RWPE2 (cell line): ENCODE results near the gene PARP12.

ENCODE experiments used
- ATAC-seq: fragments of 200-7000 bp; cut with Tn5 transposase; 3 replicates; pipeline ENCODE4 v1.9.1; 2021; ENCODE audit warnings: low read depth
- DNase-seq: peaks from one replicate; pipeline ENCODE4 v3.0.0-alpha.2; 2020; ENCODE audit warnings: low spot score
- H3K27ac ChIP-seq: fragments of 450-650 bp; 2 replicates; pipeline ENCODE4 v1.5.1; 2017; ENCODE audit warnings: mild to moderate bottlenecking; ENCODE audit not compliant: poor library complexity, severe bottlenecking
- H3K27me3 ChIP-seq: fragments of 250-450 bp; sonication (Bioruptor Pico); 2 replicates; pipeline ENCODE4 v1.5.1; 2021; ENCODE audit warnings: mild to moderate bottlenecking, moderate library complexity; ENCODE audit not compliant: insufficient read depth, poor library complexity, severe bottlenecking
- H3K36me3 ChIP-seq: fragments of 250-450 bp; sonication (Bioruptor Pico); 2 replicates; pipeline ENCODE4 v1.5.1; 2020; ENCODE audit warnings: low read depth, mild to moderate bottlenecking, moderate library complexity
- H3K4me1 ChIP-seq: fragments of 250-450 bp; sonication (Bioruptor Pico); 2 replicates; pipeline ENCODE4 v1.5.1; 2021; ENCODE audit warnings: mild to moderate bottlenecking, moderate library complexity; ENCODE audit not compliant: insufficient read depth, poor library complexity, severe bottlenecking
- H3K4me3 ChIP-seq: fragments of 250-450 bp; sonication (Bioruptor Pico); 2 replicates; pipeline ENCODE4 v1.5.1; 2021; ENCODE audit warnings: mild to moderate bottlenecking, moderate library complexity; ENCODE audit not compliant: severe bottlenecking
- H3K9me3 ChIP-seq: fragments of 250-450 bp; sonication (Bioruptor Pico); 2 replicates; pipeline ENCODE4 v1.5.1; 2021; ENCODE audit warnings: mild to moderate bottlenecking, moderate library complexity; ENCODE audit not compliant: severe bottlenecking
- TF ChIP-seq, protein P1 (sequence below): fragments of 450-650 bp; IDR thresholded peaks from one replicate; pipeline ENCODE4 v1.5.1; 2017; ENCODE audit warnings: mild to moderate bottlenecking, moderate library complexity; ENCODE audit not compliant: poor library complexity, severe bottlenecking

The PARP12 gene

DNA sequence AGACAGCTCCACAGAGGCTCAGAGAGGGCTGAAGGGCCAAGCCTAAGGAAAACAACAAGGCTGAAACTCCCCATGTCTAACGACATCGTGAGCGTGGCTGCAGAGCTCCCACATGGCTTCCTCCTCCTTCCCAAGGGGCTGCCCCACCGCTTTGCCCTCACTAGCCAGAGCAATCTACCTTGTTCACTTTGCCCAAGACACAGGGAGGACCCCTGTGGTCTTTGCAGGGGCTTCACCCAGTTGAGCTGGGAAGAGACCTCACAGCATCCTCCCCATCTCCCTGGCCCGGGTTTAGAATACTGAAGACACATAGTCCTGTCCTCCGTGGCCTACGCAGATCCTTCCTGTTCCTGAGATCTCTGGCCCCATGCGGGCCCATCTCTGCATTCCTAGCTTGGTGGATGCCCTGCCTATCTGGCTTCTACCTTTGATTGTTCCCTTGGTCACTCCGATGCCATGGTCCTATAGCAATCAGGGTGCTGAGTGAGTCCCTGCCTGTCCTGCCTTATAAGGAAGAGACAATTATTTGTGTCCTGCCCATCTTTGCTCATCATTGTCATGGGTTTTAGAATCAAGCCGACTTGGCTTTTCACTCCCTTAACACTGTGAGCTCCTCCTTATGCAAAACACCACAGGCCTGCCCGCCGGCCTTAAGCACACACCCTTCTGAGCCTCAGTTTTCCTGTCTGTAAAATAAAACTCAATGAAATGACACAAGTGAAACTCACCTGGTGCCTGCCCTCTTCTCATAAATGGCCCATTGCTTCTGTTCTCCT, 73.2 kb downstream of the PARP12 start:
- H3K27me3 ChIP-seq = no peaks in the 10 kb centered on the region
- H3K27ac ChIP-seq = no peak overlapping the region
- DNase-seq (no peak), ATAC-seq (no peak)
- H3K36me3 ChIP-seq = no peaks in the 10 kb centered on the region
- no peaks in the 10 kb centered on the region for H3K9me3 ChIP-seq
- H3K4me1 ChIP-seq = no peaks in the 10 kb centered on the region
- TF ChIP-seq, protein P1, sequence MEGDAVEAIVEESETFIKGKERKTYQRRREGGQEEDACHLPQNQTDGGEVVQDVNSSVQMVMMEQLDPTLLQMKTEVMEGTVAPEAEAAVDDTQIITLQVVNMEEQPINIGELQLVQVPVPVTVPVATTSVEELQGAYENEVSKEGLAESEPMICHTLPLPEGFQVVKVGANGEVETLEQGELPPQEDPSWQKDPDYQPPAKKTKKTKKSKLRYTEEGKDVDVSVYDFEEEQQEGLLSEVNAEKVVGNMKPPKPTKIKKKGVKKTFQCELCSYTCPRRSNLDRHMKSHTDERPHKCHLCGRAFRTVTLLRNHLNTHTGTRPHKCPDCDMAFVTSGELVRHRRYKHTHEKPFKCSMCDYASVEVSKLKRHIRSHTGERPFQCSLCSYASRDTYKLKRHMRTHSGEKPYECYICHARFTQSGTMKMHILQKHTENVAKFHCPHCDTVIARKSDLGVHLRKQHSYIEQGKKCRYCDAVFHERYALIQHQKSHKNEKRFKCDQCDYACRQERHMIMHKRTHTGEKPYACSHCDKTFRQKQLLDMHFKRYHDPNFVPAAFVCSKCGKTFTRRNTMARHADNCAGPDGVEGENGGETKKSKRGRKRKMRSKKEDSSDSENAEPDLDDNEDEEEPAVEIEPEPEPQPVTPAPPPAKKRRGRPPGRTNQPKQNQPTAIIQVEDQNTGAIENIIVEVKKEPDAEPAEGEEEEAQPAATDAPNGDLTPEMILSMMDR = no peak
- H3K4me3 ChIP-seq = no peak overlapping the region

- TF ChIP-seq, protein P1 = no peak
- ATAC-seq = no peak
- Histone ChIP-seq H3K36me3 (no peaks in the 10 kb centered on the region), H3K9me3 (no peaks in the 10 kb centered on the region), H3K4me3 (no peak overlapping the region), H3K27ac (no peak overlapping the region), H3K27me3 (no peaks in the 10 kb centered on the region), H3K4me1 (no peaks in the 10 kb centered on the region)
- no peak for DNase-seq
Observed at GRCh38 chr7:139987691-139988516, 74.8 kb downstream of the PARP12 start.

DNA sequence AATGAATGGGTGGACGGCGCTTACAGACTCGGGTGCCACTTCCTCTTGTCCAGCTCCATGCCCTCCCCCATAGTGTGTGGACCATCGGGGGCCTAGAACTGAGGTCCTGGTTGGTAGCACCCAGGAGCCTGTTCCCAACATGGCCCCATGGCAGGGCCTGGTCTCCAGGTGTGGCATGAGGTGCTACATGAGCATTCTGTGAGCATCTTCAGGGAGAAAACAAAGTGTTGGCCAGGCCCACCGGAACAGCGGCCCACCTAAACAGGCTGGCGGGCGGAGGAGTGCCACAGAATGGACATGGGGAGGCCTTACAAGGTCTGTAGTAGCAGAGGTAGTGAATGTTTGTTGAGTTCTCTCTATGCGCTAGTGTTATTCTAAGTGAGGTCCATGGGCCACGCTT, 76.9 kb downstream of the PARP12 start:
- Histone ChIP-seq H3K27me3 (no peaks in the 10 kb centered on the region), H3K27ac (no peak overlapping the region), H3K36me3 (no peaks in the 10 kb centered on the region), H3K9me3 (no peaks in the 10 kb centered on the region), H3K4me1 (no peaks in the 10 kb centered on the region), H3K4me3 (no peak overlapping the region)
- TF ChIP-seq, protein P1 = no peak
- DNase-seq = no peak
- ATAC-seq = no peak

DNA sequence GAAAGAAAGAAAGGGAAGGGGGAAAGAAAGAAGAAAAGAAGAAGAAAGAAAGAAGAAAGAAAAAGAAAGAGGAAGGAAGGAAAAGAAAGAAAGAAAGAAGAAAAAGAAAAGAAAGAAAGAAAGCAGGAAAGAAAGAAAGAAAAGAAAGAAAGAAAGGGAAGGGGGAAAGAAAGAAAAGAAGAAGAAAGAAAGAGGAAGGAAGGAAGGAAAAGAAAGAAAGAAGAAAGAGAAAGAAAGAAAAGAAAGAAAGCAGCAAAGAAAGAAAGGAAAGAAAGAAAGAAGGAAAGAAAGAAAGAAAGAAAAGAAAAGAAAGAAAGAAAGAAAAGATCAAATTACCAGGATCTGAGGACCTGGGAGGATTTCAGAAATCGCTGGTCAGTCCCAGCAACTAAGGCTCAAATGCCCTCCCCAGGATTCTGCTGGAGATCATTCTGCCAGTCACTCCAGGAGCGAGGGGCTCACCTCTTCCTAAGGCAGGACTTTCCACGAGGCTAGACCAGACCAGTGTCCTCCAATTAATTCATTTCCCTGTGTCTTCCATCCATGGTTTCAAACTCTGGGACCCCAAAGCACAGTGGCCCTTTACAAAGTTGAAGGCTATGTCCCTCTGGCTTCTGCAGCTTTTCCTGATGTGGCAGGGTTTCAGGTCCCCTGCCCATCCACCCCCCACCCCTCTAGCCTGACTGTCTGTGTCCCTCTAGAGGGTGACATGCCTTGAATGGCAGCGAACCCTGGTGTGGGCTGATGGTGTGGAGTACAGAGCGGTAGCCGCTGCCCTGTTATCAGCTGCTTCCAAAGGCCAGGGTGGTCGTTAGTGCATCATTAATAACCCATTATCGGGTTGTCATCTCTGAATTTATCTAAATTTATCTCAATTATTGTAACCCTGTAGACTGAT, 77.9 kb downstream of the PARP12 start:
- H3K36me3 ChIP-seq = no peaks in the 10 kb centered on the region
- no peak overlapping the region for H3K27ac ChIP-seq
- no peaks in the 10 kb centered on the region for H3K4me1 ChIP-seq
- H3K9me3 ChIP-seq = no peaks in the 10 kb centered on the region
- no peaks in the 10 kb centered on the region for H3K27me3 ChIP-seq
- H3K4me3 ChIP-seq = no peak overlapping the region
- no peak for DNase-seq
- TF ChIP-seq, protein P1 = no peak
- ATAC-seq = no peak
